Transverse colon (tissue), 4 donors: Measurements from ENCODE around the gene CELSR1.

ENCODE experiments used
- EP300 ChIP-seq: sonication (generic); formaldehyde crosslinking; IDR thresholded peaks from one replicate; pipeline ENCODE4 v1.6.1; 2017; ENCODE audit warnings: antibody characterized with exemption, low read depth
- POLR2AphosphoS5 ChIP-seq, 3 donors: sonication (generic); formaldehyde crosslinking; IDR thresholded peaks; one replicate each; pipeline ENCODE4 v1.6.1; 2016; ENCODE audit warnings: antibody characterized with exemption in 3 of 3
- TF ChIP-seq, protein P1 (sequence below), 5 experiments: fragments of 200-600 bp in 3 of 5; fragments of 450-650 bp in 2 of 5; sonication (generic) in 3 of 5; IDR thresholded peaks; 1 replicate in 2 of 5; 2 replicates in 3 of 5; pipeline ENCODE4 v1.5.1; 2016 to 2017; ENCODE audit warnings: antibody characterized with exemption in 5 of 5, inconsistent platforms in 3 of 5, mild to moderate bottlenecking in 2 of 5, moderate library complexity in 1 of 5

GRCh38 chr22:46350121-46350520, 187.3 kb downstream of the CELSR1 start:
- TF ChIP-seq POLR2AphosphoS5 (IDR thresholded peaks at IDR 0.05) (no peak), EP300 (no peak)
- TF ChIP-seq, protein P1, sequence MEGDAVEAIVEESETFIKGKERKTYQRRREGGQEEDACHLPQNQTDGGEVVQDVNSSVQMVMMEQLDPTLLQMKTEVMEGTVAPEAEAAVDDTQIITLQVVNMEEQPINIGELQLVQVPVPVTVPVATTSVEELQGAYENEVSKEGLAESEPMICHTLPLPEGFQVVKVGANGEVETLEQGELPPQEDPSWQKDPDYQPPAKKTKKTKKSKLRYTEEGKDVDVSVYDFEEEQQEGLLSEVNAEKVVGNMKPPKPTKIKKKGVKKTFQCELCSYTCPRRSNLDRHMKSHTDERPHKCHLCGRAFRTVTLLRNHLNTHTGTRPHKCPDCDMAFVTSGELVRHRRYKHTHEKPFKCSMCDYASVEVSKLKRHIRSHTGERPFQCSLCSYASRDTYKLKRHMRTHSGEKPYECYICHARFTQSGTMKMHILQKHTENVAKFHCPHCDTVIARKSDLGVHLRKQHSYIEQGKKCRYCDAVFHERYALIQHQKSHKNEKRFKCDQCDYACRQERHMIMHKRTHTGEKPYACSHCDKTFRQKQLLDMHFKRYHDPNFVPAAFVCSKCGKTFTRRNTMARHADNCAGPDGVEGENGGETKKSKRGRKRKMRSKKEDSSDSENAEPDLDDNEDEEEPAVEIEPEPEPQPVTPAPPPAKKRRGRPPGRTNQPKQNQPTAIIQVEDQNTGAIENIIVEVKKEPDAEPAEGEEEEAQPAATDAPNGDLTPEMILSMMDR (IDR thresholded peaks at IDR 0.05): no peak
